Muscle layer of colon (tissue), 2 donors: Measurements from ENCODE around the gene MLLT6.

Experiments used
- H3K27ac ChIP-seq: one replicate; pipeline ENCODE4 v1.7.0; 2013; ENCODE audit warnings: low read depth, mild to moderate bottlenecking, low read length, moderate library complexity
- H3K27me3 ChIP-seq, 2 donors: one replicate each; pipeline ENCODE4 v1.7.0; 2013; ENCODE audit warnings: low read length in 2 of 2, mild to moderate bottlenecking in 2 of 2; ENCODE audit not compliant: insufficient read depth in 2 of 2, control insufficient read depth in 1 of 2
- H3K36me3 ChIP-seq: one replicate; pipeline ENCODE4 v1.7.0; 2013; ENCODE audit warnings: mild to moderate bottlenecking, low read length; ENCODE audit not compliant: insufficient read depth
- H3K4me1 ChIP-seq: one replicate; pipeline ENCODE4 v1.7.0; 2013; ENCODE audit warnings: mild to moderate bottlenecking, low read length; ENCODE audit not compliant: insufficient read depth
- H3K4me3 ChIP-seq, 2 donors: one replicate each; pipeline ENCODE4 v1.7.0; 2013; ENCODE audit warnings: low read length in 2 of 2, low read depth in 1 of 2, mild to moderate bottlenecking in 1 of 2, moderate library complexity in 1 of 2
- H3K9ac ChIP-seq: one replicate; pipeline ENCODE4 v1.7.0; 2013; ENCODE audit warnings: low read length
- H3K9me3 ChIP-seq: one replicate; pipeline ENCODE4 v1.7.0; 2013; ENCODE audit warnings: mild to moderate bottlenecking, low read length
- donor health status: abdominal sarcoma.
- donor health status: Adenocarcinoma of cecum.

Gene MLLT6

GRCh38 chr17:38733982-38734973, 29.2 kb downstream of the MLLT6 start:
- no peak overlapping the region for H3K27ac ChIP-seq

GRCh38 chr17:38735161-38735997, 30.3 kb downstream of the MLLT6 start:
- no peak overlapping the region for H3K9ac ChIP-seq
- no peaks in the 10 kb centered on the region for H3K9me3 ChIP-seq
- H3K4me3 ChIP-seq = no peak overlapping the region
- peaks cover 29% of the 10 kb centered on the region for H3K4me1 ChIP-seq
- no peaks in the 10 kb centered on the region for H3K27me3 ChIP-seq
- peaks cover 43% of the 10 kb centered on the region for H3K36me3 ChIP-seq
- no peak overlapping the region for H3K27ac ChIP-seq

More at GRCh38 chr17:38733982-38734973, 29.2 kb downstream of the MLLT6 start:
- Histone ChIP-seq H3K27me3 (no peaks in the 10 kb centered on the region), H3K36me3 (peaks cover 36% of the 10 kb centered on the region), H3K9me3 (no peaks in the 10 kb centered on the region), H3K4me1 (peaks cover 33% of the 10 kb centered on the region), H3K9ac (no peak overlapping the region), H3K4me3 (no peak overlapping the region)

- Histone ChIP-seq H3K27me3 (no peaks in the 10 kb centered on the region), H3K27ac (no peak overlapping the region), H3K4me3 (no peak overlapping the region), H3K4me1 (peaks cover 30% of the 10 kb centered on the region), H3K36me3 (peaks cover 43% of the 10 kb centered on the region), H3K9ac (no peak overlapping the region), H3K9me3 (no peaks in the 10 kb centered on the region)
Measured at GRCh38 chr17:38738007-38738662, 33.1 kb downstream of the MLLT6 start.

DNA sequence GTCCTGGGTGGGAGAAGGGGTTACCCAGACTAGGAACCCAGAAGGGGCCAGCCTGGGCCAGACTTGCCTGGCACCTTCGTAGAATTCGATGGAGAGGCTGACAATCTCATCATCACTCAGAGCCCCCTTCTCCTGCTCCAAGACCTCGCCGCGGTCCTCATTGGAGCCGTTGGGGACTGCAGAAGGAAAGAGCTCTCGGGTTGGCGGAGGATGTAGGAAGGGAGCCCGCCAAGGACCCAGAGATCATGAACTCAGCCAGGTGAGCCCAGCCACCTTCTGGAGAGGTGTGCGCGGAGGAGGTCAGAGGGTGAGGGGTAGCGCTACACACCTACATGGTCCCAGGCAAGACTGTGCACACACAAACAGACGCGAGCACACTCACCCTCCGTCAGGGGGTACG, 33.6 kb downstream of the MLLT6 start:
- H3K36me3 ChIP-seq = peaks cover 37% of the 10 kb centered on the region
- no peak overlapping the region for H3K9ac ChIP-seq
- H3K4me3 ChIP-seq = no peak overlapping the region
- no peaks in the 10 kb centered on the region for H3K27me3 ChIP-seq
- H3K4me1 ChIP-seq = peaks cover 30% of the 10 kb centered on the region
- H3K9me3 ChIP-seq = no peaks in the 10 kb centered on the region
- no peak overlapping the region for H3K27ac ChIP-seq

- Histone ChIP-seq H3K9ac (no peak overlapping the region), H3K4me3 (no peak overlapping the region), H3K27me3 (no peaks in the 10 kb centered on the region), H3K9me3 (no peaks in the 10 kb centered on the region), H3K27ac (no peak overlapping the region), H3K4me1 (peaks cover 30% of the 10 kb centered on the region), H3K36me3 (peaks cover 32% of the 10 kb centered on the region)
Measured at GRCh38 chr17:38739305-38739704, 34.2 kb downstream of the MLLT6 start.

DNA sequence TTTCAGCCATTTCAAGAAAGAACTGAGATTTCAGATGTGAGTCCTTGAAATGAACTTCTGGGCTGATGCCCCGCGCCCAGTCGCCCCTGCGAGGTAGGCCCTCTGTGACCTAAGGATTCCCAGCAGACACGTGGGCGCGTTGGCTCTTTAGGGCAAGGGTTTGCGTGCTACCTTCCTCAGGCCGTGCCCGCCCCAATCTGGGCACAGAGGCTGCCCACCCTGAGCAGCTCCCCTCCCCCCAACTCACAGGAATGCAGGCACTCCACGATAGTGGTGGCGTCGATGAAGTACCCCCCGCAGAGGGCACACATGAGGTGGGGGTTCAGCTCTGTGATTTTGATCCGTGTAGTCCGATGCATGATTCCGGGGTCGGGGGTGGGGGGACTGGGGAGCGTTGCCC, 35.0 kb downstream of the MLLT6 start:
- Histone ChIP-seq H3K27ac (no peak overlapping the region), H3K9me3 (no peaks in the 10 kb centered on the region), H3K9ac (no peak overlapping the region), H3K4me1 (peaks cover 29% of the 10 kb centered on the region), H3K4me3 (no peak overlapping the region), H3K27me3 (no peaks in the 10 kb centered on the region), H3K36me3 (peaks cover 28% of the 10 kb centered on the region)

DNA sequence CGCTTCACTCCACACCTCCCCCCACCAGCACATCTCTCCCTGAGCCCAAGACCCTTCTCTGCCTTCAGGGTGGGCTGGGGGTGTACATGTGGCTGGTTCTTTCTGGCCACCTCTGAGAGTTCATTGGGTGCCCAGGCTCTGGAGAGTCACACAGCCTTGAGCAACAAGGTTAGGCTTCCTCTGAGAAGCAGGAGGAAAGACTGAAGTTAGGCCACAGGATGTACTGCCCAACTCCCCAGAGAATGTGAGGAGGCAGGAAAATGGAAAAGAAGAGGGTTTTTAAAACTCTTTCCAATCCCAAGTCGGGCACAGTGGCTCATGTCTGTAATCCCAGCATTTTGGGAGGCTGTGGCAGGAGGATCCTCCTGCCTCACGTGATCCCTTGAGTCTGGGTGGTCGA, 35.7 kb downstream of the MLLT6 start:
- Histone ChIP-seq H3K27ac (peak overlapping the region; percentile 69), H3K9ac (no peak overlapping the region), H3K36me3 (peaks cover 22% of the 10 kb centered on the region), H3K27me3 (no peaks in the 10 kb centered on the region), H3K9me3 (no peaks in the 10 kb centered on the region), H3K4me1 (peaks cover 28% of the 10 kb centered on the region), H3K4me3 (no peak overlapping the region)

DNA sequence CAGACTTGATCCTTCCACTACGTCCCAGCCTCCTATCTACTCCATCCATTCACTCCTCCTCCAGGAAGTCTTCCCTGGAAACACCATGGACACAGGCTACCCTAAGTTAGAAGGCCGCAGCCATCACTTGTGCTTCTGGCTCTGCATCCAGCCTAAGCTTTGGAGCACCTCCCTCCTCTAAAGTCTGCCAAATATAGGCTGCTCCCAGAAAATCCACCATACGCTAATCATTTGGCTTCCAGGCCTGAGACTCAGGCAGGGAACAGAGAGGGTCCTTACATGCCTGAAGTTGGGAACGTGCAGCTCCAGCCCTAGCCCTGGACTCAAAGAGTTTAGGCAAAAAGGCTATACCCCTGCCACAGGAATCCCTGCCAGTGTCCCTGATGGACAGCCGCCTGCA, 36.4 kb downstream of the MLLT6 start:
- H3K4me3 ChIP-seq = no peak overlapping the region
- H3K9me3 ChIP-seq = no peaks in the 10 kb centered on the region
- peaks cover 17% of the 10 kb centered on the region for H3K36me3 ChIP-seq
- H3K4me1 ChIP-seq = peaks cover 34% of the 10 kb centered on the region
- no peak overlapping the region for H3K9ac ChIP-seq
- no peaks in the 10 kb centered on the region for H3K27me3 ChIP-seq
- H3K27ac ChIP-seq = peak overlapping the region; percentile 69

GRCh38 chr17:38741921-38742410, 36.9 kb downstream of the MLLT6 start:
- Histone ChIP-seq H3K36me3 (peaks cover 17% of the 10 kb centered on the region), H3K4me3 (no peak overlapping the region), H3K4me1 (peaks cover 38% of the 10 kb centered on the region), H3K27ac (peak overlapping the region; percentile 69), H3K9ac (no peak overlapping the region), H3K9me3 (no peaks in the 10 kb centered on the region), H3K27me3 (no peaks in the 10 kb centered on the region)

GRCh38 chr17:38742411-38743308, 37.6 kb downstream of the MLLT6 start:
- no peaks in the 10 kb centered on the region for H3K9me3 ChIP-seq
- peaks cover 38% of the 10 kb centered on the region for H3K4me1 ChIP-seq
- peak overlapping the region; percentile 69 for H3K27ac ChIP-seq
- H3K36me3 ChIP-seq = peaks cover 17% of the 10 kb centered on the region
- no peaks in the 10 kb centered on the region for H3K27me3 ChIP-seq
- no peak overlapping the region for H3K4me3 ChIP-seq
- H3K9ac ChIP-seq = peak overlapping the region; percentile 3
